Ovary (tissue), 1 donor: ENCODE data around the gene MPP2.

Experiments
- EP300 ChIP-seq: sonication (generic); formaldehyde crosslinking; IDR thresholded peaks from one replicate; pipeline ENCODE4 v1.6.1; 2017; ENCODE audit warnings: antibody characterized with exemption
- POLR2A ChIP-seq: fragments of 450-650 bp; IDR thresholded peaks from one replicate; pipeline ENCODE4 v1.6.1; 2017; ENCODE audit warnings: antibody characterized with exemption, mild to moderate bottlenecking, moderate library complexity

DNA sequence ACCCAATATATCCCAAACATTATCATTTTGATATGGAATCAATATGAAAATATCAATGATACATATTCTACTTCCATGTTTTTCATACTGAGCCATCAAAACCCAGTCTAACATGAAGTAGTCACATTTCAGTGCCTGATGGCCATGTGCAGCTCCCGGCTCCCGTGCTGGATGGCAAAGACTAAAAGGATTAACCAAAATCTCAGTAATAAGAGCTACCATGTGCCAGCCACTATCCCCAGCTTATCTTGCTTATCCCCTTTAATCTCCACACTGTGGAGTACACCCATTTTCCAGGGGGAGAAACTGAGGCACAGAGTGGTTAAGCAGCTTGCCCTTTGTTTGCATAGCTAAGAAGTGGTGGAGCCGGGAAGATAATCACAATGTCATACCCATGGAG is 51.2 kb downstream of the MPP2 start:
- TF ChIP-seq POLR2A (no peak), EP300 (no peak)
